Measurements from ENCODE around the gene RGL2.

DNA sequence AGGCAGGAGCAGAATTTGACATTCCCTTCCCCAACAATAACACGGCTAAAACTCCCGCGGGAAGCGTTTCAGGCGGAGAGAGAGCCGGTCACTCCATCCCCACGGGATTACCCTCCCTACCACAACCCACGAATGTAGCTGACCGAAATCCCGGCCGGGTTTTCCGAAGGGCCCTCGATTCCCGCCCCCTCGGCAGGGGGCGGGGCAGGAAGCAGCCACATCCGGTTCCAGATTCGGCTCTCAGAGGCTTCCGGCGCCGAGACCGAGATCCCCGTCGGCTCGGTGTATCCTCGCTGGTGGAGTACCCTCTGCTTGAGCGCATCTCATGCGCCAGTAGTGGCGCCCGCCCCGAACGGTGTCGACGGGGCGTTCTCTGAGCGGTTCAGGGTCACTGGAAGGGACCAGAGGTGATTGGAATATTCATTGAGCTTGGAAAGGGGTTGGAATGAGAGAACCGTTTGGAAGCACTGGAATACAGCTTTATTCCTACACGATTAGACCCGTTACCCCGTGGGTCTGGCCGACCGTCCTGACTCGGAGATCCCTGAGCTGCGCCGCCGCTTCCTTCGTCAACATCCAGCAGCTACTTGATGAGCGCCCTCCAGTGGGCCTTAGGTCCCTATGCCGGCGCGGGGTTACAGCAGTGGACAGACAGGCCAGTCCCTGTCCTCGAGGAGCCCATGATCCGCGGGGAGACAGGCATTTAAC is 649 bp upstream of the RGL2 start:
- TF ChIP-seq RAD21 (IDR thresholded peaks at IDR 0.05; ENCODE audit: insufficient read depth, low read depth, low read length) (no peak), HCFC1 (IDR thresholded peaks at IDR 0.05; ENCODE audit: low read length) (peak; percentile 46; the same call in 1 of the 2 replicates), TCF12 (IDR thresholded peaks at IDR 0.05; ENCODE audit: low read depth, low read length) (no peak), CHD4 (IDR thresholded peaks at IDR 0.05) (no peak)
